Stimulated activated naive CD8-positive, alpha-beta T cell treated with anti-CD3 and anti-CD28 coated beads, Interleukin-15, amount 100 ng/mL, for 72 hours (primary cell): ENCODE measurements around the gene CDH15.

Source experiments
- ATAC-seq: fragments of 150-1000 bp; cut with Tn5 transposase; 2 replicates; pipeline ENCODE4 v1.10.0; 2021; ENCODE audit warnings: mild to moderate bottlenecking, moderate library complexity
- DNase-seq, 2 donors: peaks; one replicate each; pipeline ENCODE4 v3.0.0; 2021 to 2022
- H3K27ac Mint-ChIP-seq, 2 donors: one replicate each; pipeline ENCODE4 v1.8.0; 2022; ENCODE audit warnings: mild to moderate bottlenecking in 2 of 2, mixed read lengths in 2 of 2, moderate library complexity in 2 of 2
- H3K27me3 Mint-ChIP-seq: one replicate; pipeline ENCODE4 v1.8.0; 2022; ENCODE audit warnings: mixed read lengths
- H3K4me1 Mint-ChIP-seq: one replicate; pipeline ENCODE4 v1.8.0; 2022; ENCODE audit warnings: mild to moderate bottlenecking, mixed read lengths
- H3K4me3 Mint-ChIP-seq, 2 donors: one replicate each; pipeline ENCODE4 v1.8.0; 2022; ENCODE audit warnings: mild to moderate bottlenecking in 2 of 2, mixed read lengths in 2 of 2, moderate library complexity in 1 of 2
- H3K9me3 Mint-ChIP-seq, 2 donors: one replicate each; pipeline ENCODE4 v1.8.0; 2022; ENCODE audit warnings: mixed read lengths in 2 of 2

Gene CDH15

GRCh38 chr16:89193576-89194293, 22.2 kb downstream of the CDH15 start:
- Mint-ChIP-seq H3K27ac (no peak overlapping the region), H3K4me3 (peak overlapping the region in 1 of 2 donors; percentile 29), H3K27me3 (peaks cover 15% of the 10 kb centered on the region), H3K4me1 (peaks cover 11% of the 10 kb centered on the region), H3K9me3 (no peaks in the 10 kb centered on the region)
- peak in 1 of 2 donors; percentile 19 for DNase-seq
- no peak for ATAC-seq

GRCh38 chr16:89194340-89195311, 23.1 kb downstream of the CDH15 start:
- DNase-seq (no peak), ATAC-seq (no peak)
- Mint-ChIP-seq H3K4me1 (peaks cover 11% of the 10 kb centered on the region), H3K27me3 (peaks cover 24% of the 10 kb centered on the region), H3K27ac (no peak overlapping the region), H3K4me3 (no peak overlapping the region), H3K9me3 (no peaks in the 10 kb centered on the region)

GRCh38 chr16:89195521-89196171, 24.1 kb downstream of the CDH15 start:
- Mint-ChIP-seq H3K27me3 (peaks cover 34% of the 10 kb centered on the region), H3K4me1 (peaks cover 21% of the 10 kb centered on the region), H3K27ac (no peak overlapping the region), H3K9me3 (no peaks in the 10 kb centered on the region), H3K4me3 (no peak overlapping the region)
- ATAC-seq (no peak), DNase-seq (no peak)

GRCh38 chr16:89197033-89197632, 25.6 kb downstream of the CDH15 start:
- Mint-ChIP-seq H3K9me3 (no peaks in the 10 kb centered on the region), H3K27me3 (peaks cover 38% of the 10 kb centered on the region), H3K27ac (peak overlapping the region in 1 of 2 donors; percentile 42), H3K4me3 (no peak overlapping the region), H3K4me1 (peaks cover 18% of the 10 kb centered on the region)
- DNase-seq, result no peak
- no peak for ATAC-seq

GRCh38 chr16:89197633-89198416, 26.3 kb downstream of the CDH15 start:
- Mint-ChIP-seq H3K27ac (no peak overlapping the region), H3K4me1 (peaks cover 18% of the 10 kb centered on the region), H3K9me3 (no peaks in the 10 kb centered on the region), H3K4me3 (no peak overlapping the region), H3K27me3 (peaks cover 45% of the 10 kb centered on the region)
- ATAC-seq (no peak), DNase-seq (no peak)

GRCh38 chr16:89198417-89199240, 27.1 kb downstream of the CDH15 start:
- ATAC-seq, result no peak
- H3K27me3 Mint-ChIP-seq, result peaks cover 53% of the 10 kb centered on the region
- DNase-seq, result no peak
- H3K4me3 Mint-ChIP-seq, result no peak overlapping the region
- H3K9me3 Mint-ChIP-seq, result no peaks in the 10 kb centered on the region
- H3K4me1 Mint-ChIP-seq, result peaks cover 18% of the 10 kb centered on the region
- H3K27ac Mint-ChIP-seq, result no peak overlapping the region

- H3K9me3 Mint-ChIP-seq, result no peaks in the 10 kb centered on the region
- peak overlapping the region in 1 of 2 donors; percentile 26 for H3K4me3 Mint-ChIP-seq
- ATAC-seq, result no peak
- H3K27me3 Mint-ChIP-seq, result peaks cover 61% of the 10 kb centered on the region
- DNase-seq, result no peak
- peaks cover 16% of the 10 kb centered on the region for H3K4me1 Mint-ChIP-seq
- H3K27ac Mint-ChIP-seq, result no peak overlapping the region
These were observed 27.9 kb downstream of the CDH15 start for GRCh38 chr16:89199241-89200123.

GRCh38 chr16:89200124-89200849, 28.7 kb downstream of the CDH15 start, which contains the start of gene SLC22A31:
TSS of gene SLC22A31 (minus strand) at chr16:89200537. CDS start at chr16:89200501, 36 bp downstream.
- Mint-ChIP-seq H3K4me1 (peaks cover 12% of the 10 kb centered on the region), H3K9me3 (no peaks in the 10 kb centered on the region), H3K27ac (no peak within 1 kb of the TSS), H3K4me3 (peak within 1 kb of the TSS; percentile 55 to 62), H3K27me3 (peaks cover 68% of the 10 kb centered on the region)
- ATAC-seq, result peak; percentile 15
- peak in 1 of 2 donors; percentile 33 for DNase-seq

GRCh38 chr16:89200850-89201411, 29.4 kb downstream of the CDH15 start:
- no peaks in the 10 kb centered on the region for H3K9me3 Mint-ChIP-seq
- DNase-seq (no peak), ATAC-seq (peak; percentile 33)
- H3K27me3 Mint-ChIP-seq, result peaks cover 68% of the 10 kb centered on the region
- H3K27ac Mint-ChIP-seq, result no peak overlapping the region
- peak overlapping the region; percentile 55 to 62 for H3K4me3 Mint-ChIP-seq
- H3K4me1 Mint-ChIP-seq, result peaks cover 12% of the 10 kb centered on the region

GRCh38 chr16:89201439-89202377, 30.2 kb downstream of the CDH15 start:
- H3K9me3 Mint-ChIP-seq, result no peaks in the 10 kb centered on the region
- H3K4me3 Mint-ChIP-seq, result peak overlapping the region; percentile 45 to 47
- DNase-seq (peak; percentile 80 to 85), ATAC-seq (peak; percentile 78)
- peaks cover 71% of the 10 kb centered on the region for H3K27me3 Mint-ChIP-seq
- peaks cover 12% of the 10 kb centered on the region for H3K4me1 Mint-ChIP-seq
- no peak overlapping the region for H3K27ac Mint-ChIP-seq

GRCh38 chr16:89202422-89203215, 31.1 kb downstream of the CDH15 start:
- Mint-ChIP-seq H3K27me3 (peaks cover 73% of the 10 kb centered on the region), H3K4me3 (peak overlapping the region; percentile 47 to 58), H3K4me1 (peaks cover 12% of the 10 kb centered on the region), H3K27ac (no peak overlapping the region), H3K9me3 (no peaks in the 10 kb centered on the region)
- ATAC-seq (no peak), DNase-seq (no peak)
